T47D (cell line): Measurements from ENCODE around the gene CHAT.

ENCODE experiments used
- DNase-seq, 2 experiments: peaks; one replicate each; pipeline versions ENCODE4 v3.0.0 to v3.0.0-alpha.2; 2011 to 2012; ENCODE audit warnings: low read depth in 1 of 2, low spot score in 1 of 2
- JUND ChIP-seq: IDR thresholded peaks from 2 replicates; pipeline ENCODE4 v1.6.1; 2012; ENCODE audit warnings: low read depth
- in situ Hi-C: cut with HindIII; loops from 2 replicates; pipeline ENCODE4 v1.10.0; 2016; ENCODE audit warnings: low sequenced_read_pairs, low pct_unique_long_range_greater_than_20kb

The CHAT gene

GRCh38 chr10:49600046-49600445 lies 13.8 kb upstream of the CHAT start:
- TF ChIP-seq JUND = no peak
- no peak for DNase-seq
- in situ Hi-C loops = no loop called here

GRCh38 chr10:49600781-49601400 lies 12.9 kb upstream of the CHAT start:
- DNase-seq = no peak
- TF ChIP-seq JUND = no peak
- in situ Hi-C loops = no loop called here

- in situ Hi-C loops = no loop called here
- TF ChIP-seq JUND = no peak
- no peak for DNase-seq
Measured at GRCh38 chr10:49601857-49602256, 12.0 kb upstream of the CHAT start.

GRCh38 chr10:49602380-49603023 lies 11.3 kb upstream of the CHAT start:
- in situ Hi-C loops = no loop called here
- no peak for TF ChIP-seq JUND

GRCh38 chr10:49605216-49605938 lies 8.5 kb upstream of the CHAT start:
- no peak for DNase-seq
- in situ Hi-C loops = no loop called here
- TF ChIP-seq JUND = no peak

More at GRCh38 chr10:49602380-49603023, 11.3 kb upstream of the CHAT start:
- DNase-seq = no peak

- in situ Hi-C loops = no loop called here
- TF ChIP-seq JUND = no peak
- no peak for DNase-seq
Measured at GRCh38 chr10:49605939-49606509, 7.8 kb upstream of the CHAT start.

GRCh38 chr10:49606981-49607535 lies 6.8 kb upstream of the CHAT start:
- no peak for TF ChIP-seq JUND
- DNase-seq = peak; percentile 76 to 84
- in situ Hi-C loops = no loop called here

- in situ Hi-C loops = no loop called here
- DNase-seq = no peak
- no peak for TF ChIP-seq JUND
Measured at GRCh38 chr10:49608166-49609005, 5.5 kb upstream of the CHAT start.

GRCh38 chr10:49609006-49609282 lies 4.9 kb upstream of the CHAT start:
- TF ChIP-seq JUND = no peak
- in situ Hi-C loops = no loop called here
- DNase-seq = no peak

- DNase-seq = no peak
- no peak for TF ChIP-seq JUND
- in situ Hi-C loops = no loop called here
Measured at GRCh38 chr10:49609283-49610113, 4.3 kb upstream of the CHAT start.

- no peak for DNase-seq
- no peak for TF ChIP-seq JUND
- in situ Hi-C loops = no loop called here
Measured at GRCh38 chr10:49610114-49610457, 3.8 kb upstream of the CHAT start, which contains the start of gene SLC18A3. TSS of gene SLC18A3 (plus strand) at chr10:49610310. CDS start at chr10:49610741, 431 bp downstream.
